Measurements from ENCODE around the gene ATXN1.

GRCh38 chr6:16761471-16762267, 409 bp upstream of the ATXN1 start:
- TF ChIP-seq CTCF (IDR thresholded peaks at IDR 0.05) (no peak), POLR2A (IDR thresholded peaks at IDR 0.05) (no peak)

All from lower leg skin (tissue), 3 donors.